ENCODE results near the gene CDK14. TPM values are rescaled to one million over a fixed set of nuclear protein-coding genes. Genes with fewer than 3 reads are reported as not detected.

Gene CDK14
- total and polyA plus RNA-seq, 11 donors = 2.9 to 37.7 (median 21.3) TPM

GRCh38 chr7:90597563-90598253 is 1.6 kb downstream of the CDK14 start:
- no peak for TF ChIP-seq POLR2A (IDR thresholded peaks at IDR 0.05)
- no peak for TF ChIP-seq CTCF (IDR thresholded peaks at IDR 0.05)
- ATAC-seq = no peak
- Histone ChIP-seq H3K27ac (peak overlapping the region in 5 of 12 donors; percentile 84 to 88 (median 88)), H3K9me3 (no peaks in the 10 kb centered on the region), H3K27me3 (no peaks in the 10 kb centered on the region), H3K4me1 (peaks cover 0 to 38% (median 15%) of the 10 kb centered on the region in 12 donors), H3K4me3 (peak overlapping the region; percentile 73 to 93 (median 85)), H3K36me3 (no peaks in the 10 kb centered on the region)
- 17 to 21% (median 19%) methylated on average over 10 of the region's 10 CpGs for WGBS, 4 donors
- intact Hi-C loops (cut with DNase I) = loop anchor here in 2 of 10 donors (2.0 to 5.0 kb wide), 2 partner anchors 27 to 45 kb away; no protein-coding TSS in a partner anchor
- DNase-seq = no peak

- no peaks in the 10 kb centered on the region for H3K36me3 ChIP-seq
- no peak overlapping the region for H3K27ac ChIP-seq
- H3K4me1 ChIP-seq = peaks cover 0 to 38% (median 10%) of the 10 kb centered on the region in 12 donors
- no peak overlapping the region for H3K4me3 ChIP-seq
- ATAC-seq = no peak
- H3K9me3 ChIP-seq = no peaks in the 10 kb centered on the region
- DNase-seq = no peak
- no peaks in the 10 kb centered on the region for H3K27me3 ChIP-seq
- intact Hi-C loops (cut with DNase I) = loop anchor here in 1 of 10 donors (5.0 kb wide), 1 partner anchor 47 kb away; no protein-coding TSS in a partner anchor
- 66 to 68% (median 67%) methylated on average over 4 of the region's 4 CpGs for WGBS, 4 donors
- TF ChIP-seq POLR2A (IDR thresholded peaks at IDR 0.05) (no peak), CTCF (IDR thresholded peaks at IDR 0.05) (no peak)
These were observed 2.9 kb downstream of the CDK14 start for GRCh38 chr7:90599038-90599437.

- no peaks in the 10 kb centered on the region for H3K9me3 ChIP-seq
- no peaks in the 10 kb centered on the region for H3K36me3 ChIP-seq
- WGBS, 4 donors = 60 to 66% (median 61%) methylated on average over 4 of the region's 4 CpGs
- intact Hi-C loops (cut with DNase I) = loop anchor here in 1 of 10 donors (5.0 kb wide), 1 partner anchor 48 kb away; no protein-coding TSS in a partner anchor
- no peak overlapping the region for H3K4me3 ChIP-seq
- ATAC-seq (no peak), DNase-seq (no peak)
- no peaks in the 10 kb centered on the region for H3K27me3 ChIP-seq
- TF ChIP-seq CTCF (IDR thresholded peaks at IDR 0.05) (no peak), POLR2A (IDR thresholded peaks at IDR 0.05) (no peak)
- peaks cover 0 to 38% (median 9%) of the 10 kb centered on the region in 12 donors for H3K4me1 ChIP-seq
- H3K27ac ChIP-seq = peak overlapping the region in 1 of 12 donors; percentile 40
These were observed 3.9 kb downstream of the CDK14 start for GRCh38 chr7:90599892-90600555.

- TF ChIP-seq POLR2A (IDR thresholded peaks at IDR 0.05) (no peak), CTCF (IDR thresholded peaks at IDR 0.05) (no peak)
- H3K4me1 ChIP-seq = peaks cover 0 to 30% (median 8%) of the 10 kb centered on the region in 12 donors
- H3K36me3 ChIP-seq = no peaks in the 10 kb centered on the region
- intact Hi-C loops (cut with DNase I) = no loop called here
- no peaks in the 10 kb centered on the region for H3K27me3 ChIP-seq
- DNase-seq (no peak), ATAC-seq (no peak)
- no peak overlapping the region for H3K4me3 ChIP-seq
- H3K27ac ChIP-seq = no peak overlapping the region
- no peaks in the 10 kb centered on the region for H3K9me3 ChIP-seq
- 95 to 98% (median 98%) methylated on average over 1 of the region's 1 CpG for WGBS, 4 donors
These were observed 6.2 kb downstream of the CDK14 start for GRCh38 chr7:90602303-90602702.

All from heart left ventricle (tissue), 16 donors.